Activated CD4-positive, alpha-beta T cell treated with anti-CD3 and anti-CD28 coated beads, Interleukin-2, amount 50 U/mL, for 24 hours (primary cell): ENCODE data around the gene CHI3L1.

Source experiments
- DNase-seq, 2 donors: peaks; one replicate each; pipeline ENCODE4 v3.0.0-alpha.2; 2020; ENCODE audit warnings: low read depth in 1 of 2, low spot score in 1 of 2

CHI3L1 gene

GRCh38 chr1:203136409-203137042 is 50.0 kb downstream of the CHI3L1 start:
- DNase-seq = no peak

- DNase-seq = no peak
Observed at GRCh38 chr1:203135636-203136305, 50.7 kb downstream of the CHI3L1 start.

- DNase-seq = no peak
Observed at GRCh38 chr1:203133970-203134725, 52.4 kb downstream of the CHI3L1 start.

- DNase-seq = no peak
Observed at GRCh38 chr1:203131548-203132200, 54.8 kb downstream of the CHI3L1 start.

GRCh38 chr1:203130358-203130985 is 56.0 kb downstream of the CHI3L1 start:
- DNase-seq = no peak

- DNase-seq = no peak
Observed at GRCh38 chr1:203129501-203130231, 56.8 kb downstream of the CHI3L1 start.
